CD4-positive, alpha-beta T cell treated with Interleukin-1 beta for 1 hour (primary cell): ENCODE data around the gene TMEM43.

ENCODE experiments used
- DNase-seq, 2 donors: peaks; one replicate each; pipeline ENCODE4 v3.0.0-alpha.2; 2020 to 2022

TMEM43 gene

DNA sequence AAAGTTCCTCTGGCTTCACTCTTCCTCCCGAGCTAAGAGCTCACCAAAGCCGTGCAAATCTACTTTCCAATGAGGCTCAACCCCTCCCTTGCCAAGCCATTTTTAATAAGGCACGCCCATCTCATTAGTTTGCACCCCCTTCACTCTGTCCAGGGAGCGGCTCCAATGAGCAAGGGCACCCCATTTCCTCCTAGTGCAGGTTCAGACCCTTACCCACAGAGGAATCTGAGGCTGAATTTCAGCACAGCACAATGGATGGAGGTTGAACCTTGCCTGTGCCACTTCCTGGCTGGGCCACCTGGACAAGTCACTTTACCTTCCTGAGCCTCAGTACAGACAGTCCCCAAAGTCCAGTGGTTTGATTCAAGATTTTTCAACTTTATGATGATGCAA lies 28.1 kb downstream of the TMEM43 start:
- no peak for DNase-seq

DNA sequence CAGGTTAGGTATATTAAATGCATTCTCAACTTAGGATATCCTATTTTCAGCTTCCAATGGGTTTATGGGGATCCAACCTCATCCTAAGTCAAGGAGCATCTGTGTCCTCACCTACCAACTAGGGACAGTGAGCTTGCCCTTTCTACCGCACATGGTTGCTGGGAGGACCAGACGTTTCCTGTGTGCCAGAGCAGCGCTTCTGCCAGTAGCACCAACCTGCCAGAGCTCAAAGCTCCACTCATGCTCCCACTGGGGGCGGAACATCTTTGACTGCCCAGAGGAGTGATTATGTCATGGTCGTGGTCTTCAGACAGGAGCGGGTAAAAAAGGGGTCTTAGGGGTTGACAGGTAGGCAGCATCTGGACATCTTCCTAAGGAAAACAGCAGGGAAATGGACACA lies 28.8 kb downstream of the TMEM43 start:
- no peak for DNase-seq

DNA sequence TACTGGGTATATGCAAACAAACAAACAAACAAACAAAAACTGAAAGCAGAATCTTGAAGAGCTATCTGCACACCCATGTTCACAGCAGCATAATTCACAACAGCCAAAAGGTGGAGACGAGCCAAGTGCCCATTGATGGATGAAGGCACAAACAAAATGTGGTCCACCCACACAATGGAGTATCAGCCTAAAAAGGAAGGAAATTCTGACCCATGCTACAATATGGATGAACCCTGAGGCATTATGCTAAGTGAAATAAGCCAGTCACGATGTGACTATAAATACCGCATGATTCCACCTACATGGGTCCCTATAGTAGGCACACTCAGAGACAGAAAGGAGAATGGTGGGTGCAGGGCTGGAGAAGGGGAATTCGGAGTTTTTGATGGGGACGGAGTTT lies 29.4 kb downstream of the TMEM43 start:
- DNase-seq, result no peak

DNA sequence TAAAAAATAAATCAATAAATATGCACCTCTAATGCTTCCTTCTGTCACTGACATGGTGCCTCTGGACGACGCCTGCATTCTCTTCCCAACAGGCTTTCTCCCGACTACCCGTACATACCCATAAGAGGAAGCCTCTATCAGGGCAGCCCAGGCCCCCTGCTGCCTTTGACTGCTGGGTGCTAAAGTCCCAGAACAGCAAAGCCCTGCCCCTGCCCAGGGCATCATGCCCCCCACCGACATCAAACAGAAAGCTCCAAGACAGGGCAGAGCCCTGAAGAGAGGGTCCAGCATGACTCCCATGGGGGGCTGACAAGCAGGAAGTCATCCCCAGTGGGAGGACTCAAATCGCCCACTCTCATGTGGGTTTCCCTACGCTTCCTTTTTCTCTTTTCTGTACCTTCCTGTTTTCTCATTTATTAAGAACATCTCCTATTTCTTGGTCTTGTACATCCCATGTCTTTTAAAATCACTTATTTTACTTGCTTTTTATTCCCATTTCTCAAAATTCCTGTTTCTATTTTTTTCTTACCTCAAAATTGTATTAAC lies 30.1 kb downstream of the TMEM43 start:
- no peak for DNase-seq

DNA sequence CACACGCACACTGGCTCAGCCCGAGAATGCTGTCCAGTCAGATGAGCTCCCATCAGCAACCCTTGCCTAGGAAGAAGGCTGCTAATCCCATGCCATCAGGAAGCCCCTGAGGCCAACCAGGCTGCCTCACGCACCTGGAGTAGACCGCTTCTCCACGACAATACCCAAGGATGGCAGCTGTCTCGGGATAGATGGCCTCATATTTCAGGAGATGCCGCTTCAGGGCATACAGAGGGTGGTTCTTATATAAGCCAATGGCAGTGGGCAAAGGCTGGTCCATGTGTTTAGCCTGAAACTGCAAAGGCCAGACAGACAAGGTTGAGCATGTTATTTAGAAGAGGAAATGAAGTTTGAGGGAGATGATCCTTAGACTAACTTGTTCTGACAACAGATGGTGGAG lies 31.3 kb downstream of the TMEM43 start:
- no peak for DNase-seq

DNA sequence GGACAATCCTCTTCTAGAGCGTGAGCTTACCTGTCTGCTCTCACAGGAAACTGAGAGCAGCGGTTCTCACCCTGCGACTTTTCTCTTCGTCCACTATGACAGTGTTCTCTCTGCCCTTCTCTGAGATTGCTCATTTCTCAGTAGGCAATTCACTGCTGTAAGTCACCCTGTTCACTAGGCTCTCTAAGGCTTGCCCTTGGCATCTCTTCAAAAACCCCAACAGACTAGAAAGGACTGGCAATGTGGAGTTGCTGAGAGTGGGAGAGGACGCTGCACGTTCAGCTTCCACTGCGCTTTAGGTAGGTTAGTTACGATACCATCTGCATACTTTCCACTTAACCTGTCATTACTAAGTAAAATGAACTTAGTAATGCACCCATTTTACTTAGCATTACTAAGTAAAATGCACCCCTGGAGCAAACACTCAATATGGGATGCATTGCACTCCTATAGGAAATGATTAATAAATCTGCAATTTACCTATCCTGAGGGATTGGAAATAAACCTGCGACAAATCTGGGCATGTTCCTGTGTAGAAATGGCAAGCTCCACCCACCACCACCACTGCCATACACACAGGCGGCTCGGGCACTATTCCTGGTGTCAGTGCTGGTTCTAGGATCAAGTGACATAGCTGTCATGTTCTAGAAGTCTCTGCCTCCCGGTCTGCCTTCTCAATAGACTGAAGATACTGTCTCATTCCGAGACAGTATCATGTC lies 32.1 kb downstream of the TMEM43 start:
- DNase-seq, result no peak

DNA sequence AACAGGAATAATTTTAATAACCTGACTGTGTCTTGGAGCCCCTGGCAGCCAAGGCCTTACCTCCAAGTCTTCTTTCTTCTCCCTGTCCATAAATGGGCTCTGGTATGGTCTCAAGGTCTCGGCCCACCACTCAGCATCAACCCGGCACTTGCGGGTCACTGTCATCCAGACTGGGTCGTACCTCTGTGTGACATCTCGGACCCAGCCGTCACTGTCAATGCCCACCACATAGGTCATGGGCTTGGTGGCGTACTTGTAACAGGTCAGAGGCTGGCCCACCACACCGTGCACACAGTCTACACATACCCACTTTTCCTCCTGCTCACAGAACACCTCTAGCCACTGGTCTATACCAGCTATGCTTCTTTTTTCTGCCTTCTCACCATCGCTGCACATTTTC lies 33.1 kb downstream of the TMEM43 start:
- DNase-seq, result no peak

DNA sequence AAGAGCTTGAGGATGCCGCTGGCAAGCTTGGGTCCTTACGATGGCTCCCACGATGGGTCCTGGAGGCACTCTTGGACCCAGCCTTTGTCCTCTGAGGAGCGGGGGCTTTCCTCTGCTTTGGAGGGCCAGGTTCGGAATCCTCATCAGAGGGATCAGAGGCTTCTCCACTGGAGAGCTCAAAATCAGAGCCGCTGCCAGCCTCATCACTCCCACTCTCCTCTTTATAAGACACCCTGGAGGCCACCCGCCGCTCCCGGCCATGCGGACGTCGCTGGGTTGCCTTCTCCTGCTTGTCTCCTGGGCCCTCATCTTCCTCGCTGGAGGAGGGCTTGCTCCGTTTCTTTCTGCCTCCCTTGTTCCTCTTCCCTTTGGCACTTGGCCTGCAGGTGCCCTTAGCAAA lies 33.5 kb downstream of the TMEM43 start:
- no peak for DNase-seq

DNA sequence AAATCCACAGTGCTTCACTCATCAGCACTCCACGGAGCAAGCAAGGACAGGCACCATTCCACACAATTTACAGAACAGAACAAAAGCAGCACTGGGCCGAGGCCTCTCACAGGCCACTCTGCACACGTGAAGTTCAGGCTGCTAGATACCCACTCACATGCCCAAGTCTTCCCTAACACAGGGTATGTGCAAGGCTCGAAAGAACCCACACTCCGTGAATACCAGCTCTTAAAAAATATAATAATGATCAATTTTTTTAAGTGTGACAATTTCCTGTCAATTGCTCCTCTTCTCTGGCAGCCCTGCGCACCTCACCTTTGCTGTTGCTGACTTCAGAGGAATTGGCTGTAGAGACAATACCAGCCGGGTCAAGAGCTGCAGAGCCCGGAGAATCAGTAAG lies 34.6 kb downstream of the TMEM43 start:
- DNase-seq, result no peak

DNA sequence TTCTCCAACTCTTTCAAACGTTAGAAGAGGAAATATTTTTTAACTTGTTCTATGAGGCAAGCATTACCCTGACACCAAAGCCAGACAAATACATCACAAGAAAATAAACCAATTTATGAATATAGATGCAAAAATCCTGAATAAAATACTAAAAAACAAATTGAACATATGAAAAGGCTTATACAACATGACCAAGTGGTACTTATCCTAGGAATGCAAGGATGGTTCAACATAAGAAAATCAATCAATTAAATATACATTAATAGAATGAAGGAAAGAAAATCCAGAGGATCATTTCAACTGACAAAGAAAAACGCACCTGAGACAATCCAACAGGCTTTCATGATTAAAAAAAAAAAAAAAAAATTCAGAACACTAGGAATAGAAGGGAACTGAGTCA lies 36.4 kb downstream of the TMEM43 start:
- no peak for DNase-seq

DNA sequence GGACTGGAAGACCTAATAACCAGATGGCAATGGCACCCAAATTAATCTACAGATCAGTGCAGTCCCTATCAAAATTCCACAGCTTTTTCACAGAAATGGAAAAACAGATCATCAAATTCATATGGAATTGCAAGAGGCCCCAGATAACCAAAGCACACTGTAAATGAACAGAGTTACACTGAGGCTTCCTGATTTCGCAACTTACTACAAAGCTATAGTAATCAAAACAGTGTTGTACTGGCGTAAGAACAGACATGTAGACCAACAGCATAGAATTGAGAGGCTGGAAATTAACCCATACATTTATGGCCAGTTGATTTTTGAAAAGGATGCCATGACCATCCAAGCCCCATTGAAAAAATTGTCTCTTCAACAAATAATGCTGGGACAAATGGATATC lies 37.3 kb downstream of the TMEM43 start:
- no peak for DNase-seq

DNA sequence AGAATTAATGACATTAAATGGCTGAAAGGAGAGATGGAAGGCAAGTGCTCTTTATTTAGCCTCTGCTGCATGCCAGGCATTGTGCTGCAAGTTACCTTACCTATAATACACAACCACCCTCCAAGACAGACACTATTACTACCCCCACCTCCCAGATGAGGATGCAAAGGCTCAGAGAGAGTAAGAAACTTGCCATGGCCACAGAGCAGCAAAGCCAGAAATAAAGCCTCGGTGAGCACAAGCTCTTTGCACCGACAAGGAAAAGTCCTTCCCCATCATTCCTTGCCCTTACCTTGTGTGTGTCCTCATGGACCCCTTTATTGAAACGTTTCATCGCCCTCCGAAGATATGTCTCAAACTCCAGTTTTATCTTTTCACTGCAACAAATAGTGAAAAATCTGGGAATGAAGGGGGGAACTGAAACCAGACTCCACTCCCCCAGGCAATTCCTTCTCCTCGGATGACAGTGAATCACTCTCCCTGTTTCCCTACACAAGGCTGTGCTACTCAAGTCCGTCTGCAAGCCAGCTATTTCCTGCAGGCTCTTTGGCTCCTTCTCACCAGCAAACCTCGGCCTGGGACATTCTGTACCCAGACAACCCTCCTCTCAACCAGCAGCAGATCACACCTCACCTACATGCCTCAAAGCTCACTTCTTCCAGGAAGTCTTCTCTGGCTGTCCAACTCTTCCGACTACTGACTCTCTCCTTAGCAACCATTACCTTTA lies 42.2 kb downstream of the TMEM43 start:
- no peak for DNase-seq

DNA sequence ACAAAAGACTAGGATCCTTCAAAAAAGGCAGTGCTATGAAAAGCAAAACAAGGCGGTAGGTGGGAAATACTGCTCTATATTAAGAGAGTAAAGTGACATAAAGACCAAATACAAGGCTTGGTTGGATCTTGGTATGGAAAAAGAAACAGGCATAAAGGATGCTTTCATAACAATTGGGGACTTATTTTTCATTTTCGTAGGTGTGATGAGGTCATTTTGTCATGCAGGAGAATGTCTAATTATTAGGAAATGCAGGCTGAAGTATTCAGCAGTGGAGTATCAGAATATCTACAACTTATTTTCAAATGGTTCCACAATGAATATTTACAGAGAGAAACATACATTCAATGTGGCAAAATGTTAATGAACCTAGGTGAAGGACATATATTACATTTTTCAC lies 44.6 kb downstream of the TMEM43 start:
- no peak for DNase-seq

DNA sequence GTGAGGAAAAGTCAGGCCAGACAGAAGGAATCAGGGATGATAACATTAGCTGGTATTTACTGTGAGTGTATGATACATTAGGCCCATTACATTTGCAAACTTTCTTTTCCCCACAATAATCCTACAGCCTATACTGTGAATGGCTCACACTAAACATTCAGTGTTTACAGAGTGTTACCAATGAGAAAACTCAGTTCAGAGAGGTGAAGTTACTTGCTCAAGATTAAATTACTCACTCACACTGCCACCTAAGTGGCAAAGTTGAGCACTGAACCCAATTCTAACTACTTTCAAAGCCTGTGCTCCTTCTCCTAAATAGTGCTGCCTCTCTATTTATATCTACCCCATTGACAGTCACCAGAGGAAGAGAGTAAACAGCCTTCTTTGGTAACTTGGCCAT lies 45.0 kb downstream of the TMEM43 start:
- DNase-seq, result no peak

DNA sequence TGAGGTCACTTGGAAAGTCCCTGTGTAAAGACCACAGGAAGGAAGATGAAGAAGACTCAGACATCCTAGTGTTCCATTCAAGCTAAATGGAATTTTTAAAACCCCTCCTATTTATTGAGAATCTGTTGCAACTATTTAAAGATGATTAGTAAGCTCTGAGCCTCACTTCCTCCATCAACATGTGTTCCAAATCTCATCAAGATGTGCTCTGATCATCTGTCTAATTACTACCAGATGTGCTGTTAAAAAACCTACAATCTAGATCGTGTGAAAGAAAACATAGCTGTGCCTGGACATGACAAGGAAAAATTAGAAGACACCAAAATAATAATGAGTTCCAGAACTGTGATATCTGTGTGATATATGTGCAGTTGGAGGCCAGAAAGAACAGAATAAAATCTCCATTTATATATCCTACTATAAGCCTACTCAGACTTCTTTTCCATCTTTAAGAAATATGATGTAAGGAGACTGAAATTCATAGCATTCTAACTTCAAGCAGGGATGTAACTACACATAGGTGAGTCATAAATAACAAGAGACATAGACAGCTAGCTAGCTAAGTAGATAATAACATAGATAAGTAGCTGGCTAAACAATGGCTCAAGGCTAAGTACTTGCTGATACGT lies 45.8 kb downstream of the TMEM43 start:
- no peak for DNase-seq

DNA sequence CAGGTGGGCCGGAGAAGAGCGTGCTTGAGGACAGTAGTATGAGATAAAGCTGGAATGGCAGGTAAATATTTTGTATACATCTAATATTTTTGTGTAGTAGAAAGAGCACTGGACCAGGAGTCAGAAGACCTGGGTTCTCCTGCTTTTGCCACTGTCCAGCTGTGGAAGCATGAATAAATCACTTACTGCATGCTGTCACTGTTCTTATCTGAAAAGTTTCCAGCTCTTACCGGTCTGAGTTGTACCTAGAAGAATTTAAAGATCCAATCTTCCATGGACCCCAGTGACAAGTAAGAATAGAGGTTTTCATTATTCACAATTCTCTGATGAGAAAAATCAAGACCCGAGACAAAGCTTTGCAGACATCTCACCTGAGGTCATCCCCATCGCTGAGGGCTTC lies 47.6 kb downstream of the TMEM43 start:
- no peak for DNase-seq

DNA sequence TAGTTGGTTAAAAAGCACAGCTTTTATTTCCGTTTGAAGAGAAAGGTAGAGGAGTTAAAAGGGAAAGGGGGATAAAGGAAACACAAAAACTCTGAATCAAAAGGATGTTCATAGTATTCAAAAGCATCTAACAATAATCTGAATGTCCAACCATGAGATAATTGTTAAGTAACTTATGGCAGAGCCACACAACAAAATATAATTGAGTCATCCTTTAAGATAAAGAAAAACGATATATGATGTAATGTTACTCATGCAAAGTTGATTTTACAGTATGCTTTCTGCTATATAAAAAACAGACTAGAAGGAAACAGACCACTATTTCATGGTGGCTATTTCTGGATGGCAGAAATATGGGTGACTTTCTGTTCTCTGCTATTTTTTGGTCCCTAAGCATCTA lies 49.6 kb downstream of the TMEM43 start:
- no peak for DNase-seq

DNA sequence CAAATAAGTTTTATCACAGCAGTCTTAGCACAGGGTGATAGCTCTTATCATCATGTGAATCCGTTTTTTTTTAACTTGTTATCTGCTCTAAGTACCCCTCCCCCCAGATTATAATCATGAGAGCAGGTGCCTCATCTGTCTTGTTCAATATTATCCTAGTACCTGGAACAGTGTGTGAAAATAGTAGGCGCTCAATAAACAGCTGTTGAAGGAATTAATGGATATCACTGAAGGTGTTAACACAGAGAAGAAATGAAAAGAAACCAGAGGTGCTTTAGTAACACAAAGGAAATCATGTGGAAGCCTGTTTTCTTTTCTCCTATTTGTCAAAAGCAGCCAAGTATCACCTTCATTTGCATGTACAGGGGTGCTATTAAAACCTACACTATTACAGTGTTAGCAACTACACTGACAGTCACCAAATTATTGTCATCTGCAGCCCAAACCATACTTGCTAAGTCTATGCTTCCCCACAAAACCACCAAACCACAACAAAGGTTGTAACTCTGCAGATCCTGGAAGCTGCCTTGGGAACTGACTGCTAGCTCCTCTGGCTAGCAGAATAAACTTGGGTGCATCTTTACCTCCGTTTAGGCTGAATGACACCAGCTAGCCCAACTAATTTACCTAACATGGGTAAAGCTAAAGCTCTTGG lies 50.7 kb downstream of the TMEM43 start:
- DNase-seq, result peak; percentile 51 to 81

DNA sequence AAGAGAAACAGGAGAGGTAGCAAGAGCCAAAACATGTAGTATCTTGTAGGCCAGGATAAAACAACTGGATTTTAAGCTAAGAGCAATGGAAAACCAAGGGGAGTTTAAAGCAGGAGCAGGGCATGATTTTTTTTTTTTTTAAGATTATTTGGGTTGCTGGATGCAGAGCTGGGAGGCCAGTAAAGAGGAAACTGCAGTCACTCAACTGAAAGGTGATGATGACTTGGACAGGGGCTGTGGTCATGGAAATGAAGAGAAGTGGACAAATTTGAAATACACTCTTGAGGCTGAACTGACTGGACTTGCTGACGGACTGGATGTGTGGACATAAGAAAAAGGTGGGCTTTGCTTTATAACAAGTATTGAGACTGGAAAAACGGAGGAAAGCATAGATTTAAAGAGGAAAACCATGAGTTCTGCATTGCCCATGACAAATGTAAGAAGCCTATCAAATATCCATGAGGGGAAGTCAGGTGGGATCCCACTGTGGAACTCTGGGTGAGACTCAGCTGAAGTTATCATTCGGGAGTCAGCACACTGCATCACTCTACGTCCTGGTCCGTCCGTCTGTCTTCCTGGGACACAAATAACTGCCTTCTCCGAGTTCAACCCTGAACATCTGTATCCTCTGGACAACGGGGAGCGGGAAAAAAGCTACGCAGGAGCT lies 52.9 kb downstream of the TMEM43 start:
- DNase-seq, result peak; percentile 1 to 20

DNA sequence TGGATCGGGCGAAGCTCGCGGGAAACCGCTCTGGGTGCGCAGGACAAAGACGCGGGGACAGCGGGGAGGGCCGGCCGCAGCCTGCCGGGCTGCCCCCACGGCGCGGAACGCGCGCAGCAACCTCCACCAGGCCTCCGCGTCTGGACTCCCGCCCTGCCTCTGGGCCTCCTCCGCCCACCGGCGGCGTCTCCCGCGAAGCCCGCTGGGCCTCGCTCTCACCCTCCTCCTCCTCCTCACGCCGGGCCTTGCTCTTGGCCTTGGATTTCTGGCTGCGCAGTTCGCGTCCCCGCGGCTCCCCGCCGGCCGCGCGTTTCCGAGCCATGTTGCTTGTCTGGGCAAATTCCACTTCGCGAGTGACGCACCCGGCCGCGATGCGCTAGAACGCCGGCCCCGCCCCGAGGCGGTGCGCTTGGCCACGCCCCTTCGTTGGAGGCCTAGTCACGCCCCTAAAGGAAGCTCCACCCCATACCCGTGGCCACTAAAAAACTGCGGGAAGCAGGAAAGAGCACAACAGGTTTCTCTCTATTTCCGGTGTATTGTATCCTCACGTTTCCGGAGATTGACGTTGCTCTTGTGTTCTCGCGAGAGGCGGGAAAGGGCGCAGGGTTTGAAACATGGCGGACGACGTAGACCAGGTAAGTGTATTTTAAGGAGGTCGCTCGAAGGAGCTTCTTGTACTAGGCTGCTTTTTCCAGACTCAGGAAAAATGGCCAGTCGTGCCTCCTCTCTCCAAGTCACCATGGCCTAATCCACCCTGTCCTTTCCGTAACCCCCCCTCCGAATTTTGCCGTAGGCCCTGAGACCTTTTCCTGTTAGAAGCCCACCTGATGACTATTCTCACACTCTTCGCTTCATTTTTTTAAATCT lies 53.6 kb downstream of the TMEM43 start, which contains the start of the genes LSM3 and XPC:
LSM3 (plus strand) TSS at position 571 of the 867 bp plus-strand sequence; CDS start at position 615, 44 bp downstream.
XPC (minus strand) TSS at position 355 of the 867 bp plus-strand sequence; CDS start at position 322, 33 bp downstream.
- peak; percentile 97 to 99 for DNase-seq

DNA sequence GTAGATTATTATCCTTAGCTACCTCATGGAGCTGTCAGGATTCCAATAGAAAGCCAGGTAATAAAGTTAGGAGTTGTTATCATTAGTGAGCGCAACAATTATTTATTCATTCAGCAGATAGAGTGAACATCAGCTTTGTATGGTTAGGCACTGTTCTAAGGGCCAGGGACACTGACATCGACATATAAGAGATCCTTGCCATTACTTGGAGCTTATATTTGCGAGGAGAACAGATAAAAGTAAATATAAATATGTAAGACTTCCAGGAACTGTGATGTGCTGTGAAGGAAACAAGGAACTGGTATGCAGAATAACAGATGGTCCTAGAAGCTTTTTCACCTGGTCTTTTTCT lies 54.2 kb downstream of the TMEM43 start:
- peak in 1 of 2 donors; percentile 11 for DNase-seq

DNA sequence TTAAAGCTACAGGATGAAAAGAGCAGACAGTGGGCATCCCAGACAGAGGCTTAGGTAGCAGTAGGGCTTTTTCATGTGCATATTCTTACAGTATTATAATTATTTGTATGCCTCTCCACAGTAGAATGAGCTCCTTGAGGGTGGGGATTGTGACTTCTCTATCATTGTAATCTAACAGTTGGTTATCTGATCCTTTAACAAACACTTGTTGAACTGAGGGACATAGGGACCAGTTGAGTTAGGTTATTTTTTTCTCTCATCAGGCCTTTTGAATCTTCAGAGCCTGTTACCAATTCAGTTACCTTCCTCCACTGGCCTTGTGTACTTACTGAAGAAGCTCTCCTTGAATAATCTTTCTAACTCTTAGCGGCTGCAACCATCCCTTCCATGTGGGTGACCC lies 54.9 kb downstream of the TMEM43 start:
- DNase-seq, result no peak
